Measurements from ENCODE around the gene ACIN1. TPM values are rescaled to one million over a fixed set of nuclear protein-coding genes. Genes with fewer than 3 reads are reported as not detected.

The ACIN1 gene
- total and polyA plus RNA-seq, 2 of the 8 experiments (the other 6 are each of a cell fraction or from before 2014, with no cell fraction given), result 132 to 233 TPM

GRCh38 chr14:23058654-23059504 lies 36.1 kb downstream of the ACIN1 start:
- POLR2A ChIA-PET (ENCODE audit: partially characterized antibody), result interaction anchor here (0.6 to 6.2 kb wide), 32 partner anchors 8 to 367 kb away, joined by 3 to 65 read pairs (median 6); partner anchors contain the start of genes ACIN1, AJUBA, C14orf119 and HAUS4
- TF ChIP-seq CTBP2 (IDR thresholded peaks at IDR 0.05; ENCODE audit: borderline replicate concordance, insufficient read depth, insufficient read length, low read length), result no peak
- peak; percentile 31 to 42; a peak in 2 of 3 replicates for TF ChIP-seq POLR2A (IDR thresholded peaks at IDR 0.05; ENCODE audit: control extremely low read depth in 1 of 2, low read depth in 2 of 2, low read length in 2 of 2)
- no peak overlapping the region for H3K9ac ChIP-seq (replicated peaks in 1 of 4; ENCODE audit: extremely low read depth in 1 of 4, low read depth in 3 of 4, low read length in 3 of 4)
- no peak overlapping the region for H2BK20ac ChIP-seq (ENCODE audit: low read length)
- H2BK5ac ChIP-seq (ENCODE audit: low read depth, low read length), result no peak overlapping the region
- H3K4me1 ChIP-seq (replicated peaks in 1 of 4; ENCODE audit: control insufficient read depth in 3 of 4, insufficient read depth in 4 of 4, low read length in 3 of 4), result peaks cover 0 to 15% (median 4%) of the 10 kb centered on the region in 4 experiments; a peak in 4 of 7 replicates
- no peak overlapping the region for H3K4ac ChIP-seq (replicated peaks; ENCODE audit: insufficient read length, low read depth, low read length)
- no peak overlapping the region for H4K8ac ChIP-seq (ENCODE audit: extremely low read depth, insufficient read depth, low read length)
- H3K14ac ChIP-seq (ENCODE audit: insufficient read length), result no peak overlapping the region
- no peak overlapping the region for H3K18ac ChIP-seq (ENCODE audit: extremely low read depth, low read length)
- no peak overlapping the region for H2BK15ac ChIP-seq (ENCODE audit: low read length)
- H3K23ac ChIP-seq (ENCODE audit: insufficient read length), result no peak overlapping the region
- peaks cover 12% of the 10 kb centered on the region for H3K23me2 ChIP-seq (ENCODE audit: low read depth, low read length)
- no peak overlapping the region for H2BK12ac ChIP-seq (ENCODE audit: low read depth, low read length)
- H2BK120ac ChIP-seq (replicated peaks; ENCODE audit: low read depth, low read length), result no peak overlapping the region
- H3K4me3 ChIP-seq (ENCODE audit: extremely low read depth in 1 of 4, insufficient read depth in 2 of 4, low read depth in 3 of 4, low read length in 4 of 4), result no peak overlapping the region
- no peaks in the 10 kb centered on the region; a peak in 1 of 7 replicates for H3K27me3 ChIP-seq (replicated peaks in 1 of 4; ENCODE audit: control insufficient read depth in 3 of 4, extremely low read depth in 1 of 4, insufficient read depth in 3 of 4, low read length in 3 of 4)
- no peak overlapping the region for H2AFZ ChIP-seq (ENCODE audit: low read length)
- H3K79me1 ChIP-seq (ENCODE audit: low read depth, low read length), result no peaks in the 10 kb centered on the region; the same call in 1 of the 2 replicates
- H3K79me2 ChIP-seq (ENCODE audit: control insufficient read depth in 1 of 2, insufficient read depth in 2 of 2, low read length in 2 of 2), result no peaks in the 10 kb centered on the region; a peak in 1 of 4 replicates
- DNase-seq (ENCODE audit: low read depth in 1 of 2, low spot score in 2 of 2), result no peak
- H3K36me3 ChIP-seq (ENCODE audit: control insufficient read depth in 2 of 4, insufficient read depth in 4 of 4, low read length in 3 of 4), result peaks cover 29 to 49% (median 41%) of the 10 kb centered on the region in 4 experiments
- no peak overlapping the region for H3K56ac ChIP-seq (replicated peaks; ENCODE audit: insufficient read length, low read depth, low read length)
- no peak overlapping the region for H4K5ac ChIP-seq (ENCODE audit: insufficient read length, low read depth, low read length)
- CTCF ChIA-PET (ENCODE audit: partially characterized antibody), result interaction anchor here (0.6 to 29.2 kb wide), 40 partner anchors 9 to 295 kb away, joined by 3 to 785 read pairs (median 4); partner anchors contain the start of genes AJUBA, CEBPE, PSMB11 and RBM23
- WGBS, 2 experiments (ENCODE audit: extremely low coverage in 1 of 2, insufficient coverage in 1 of 2, insufficient read length in 1 of 2, insufficient replicate concordance in 2 of 2, low coverage in 1 of 2, low lambda C conversion rate in 2 of 2, missing lambda C conversion rate in 1 of 2), result 94% methylated on average over 32 of the region's 32 CpGs; no CpG with 5 or more reads in 1 of the 2 experiments
- FAIRE-seq, result no peak
- H2AK5ac ChIP-seq (ENCODE audit: low read depth, low read length), result no peak overlapping the region
- peaks cover 6 to 8% of the 10 kb centered on the region in 2 experiments for H4K20me1 ChIP-seq (replicated peaks in 1 of 2; ENCODE audit: control insufficient read depth in 1 of 2, insufficient read depth in 2 of 2, low read length in 2 of 2)
- no peak overlapping the region for H4K91ac ChIP-seq (replicated peaks; ENCODE audit: insufficient read length, low read length)
- no peak overlapping the region for H3K27ac ChIP-seq (ENCODE audit: low read depth, low read length)
- H3K9me3 ChIP-seq (ENCODE audit: insufficient read depth in 2 of 2, low read depth in 1 of 2, low read length in 1 of 2), result no peaks in the 10 kb centered on the region
- no peak overlapping the region for H3K4me2 ChIP-seq (ENCODE audit: insufficient read depth in 1 of 2, low read depth in 2 of 2, low read length in 2 of 2)
